Measurements from ENCODE around the gene PADI4. TPM values are rescaled to one million over a fixed set of nuclear protein-coding genes. Genes with fewer than 3 reads are reported as not detected.

The PADI4 gene
- total and polyA plus RNA-seq, 2 of the 4 experiments (the other 2 are of a cell fraction): not detected

DNA sequence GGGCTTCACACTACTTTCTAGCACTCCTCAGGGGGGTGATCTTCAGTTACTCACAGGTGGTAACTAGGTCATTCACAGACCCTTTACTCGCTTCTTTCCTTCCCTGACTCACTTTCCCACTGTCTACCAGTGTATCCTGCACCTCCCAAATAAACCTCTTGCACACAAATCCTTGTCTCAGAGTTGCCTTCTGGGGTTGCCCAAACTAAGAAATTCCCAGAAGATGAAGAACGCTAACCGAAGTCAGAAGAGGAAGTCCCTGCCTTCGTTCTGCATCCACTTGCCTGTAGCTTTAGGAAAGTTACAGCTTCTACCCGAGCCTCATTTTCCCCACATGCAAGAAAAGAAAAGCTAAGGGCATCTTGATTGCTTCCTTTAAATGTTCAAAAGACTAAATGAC, 11.9 kb upstream of the PADI4 start:
- no peak for DNase-seq
- dilution Hi-C loops (cut with HindIII; ENCODE audit: low sequenced_read_pairs, unreplicated experiment) (no loop called here), intact Hi-C loops (cut with micrococcal nuclease) (no loop called here), in situ Hi-C loops (cut with MboI; ENCODE audit: low sequenced_read_pairs) (no loop called here)
- no peak overlapping the region for H3K18ac ChIP-seq (ENCODE audit: low read depth, low read length)
- ChIA-PET CTCF (no interaction called here), POLR2A (ENCODE audit: unreplicated experiment) (no interaction called here)
- H3K4me3 ChIP-seq (ENCODE audit: insufficient read depth, low read depth, low read length): no peak overlapping the region
- H4K91ac ChIP-seq (ENCODE audit: insufficient read depth, low read depth, low read length): no peak overlapping the region
- 83% methylated on average over 1 of the region's 5 CpGs; no CpG with 5 or more reads in 1 of the 2 experiments for WGBS, 2 experiments (ENCODE audit: extremely low coverage in 2 of 2, insufficient read length in 1 of 2)
- H3K36me3 ChIP-seq (ENCODE audit: control insufficient read depth, insufficient read depth, low read length): no peaks in the 10 kb centered on the region
- H4K5ac ChIP-seq (ENCODE audit: low read depth, low read length): no peak overlapping the region
- no peak overlapping the region for H2BK15ac ChIP-seq (ENCODE audit: low read depth, low read length)
- no peaks in the 10 kb centered on the region for H3K9me1 ChIP-seq (ENCODE audit: insufficient read depth, low read length)
- H3K27ac ChIP-seq (ENCODE audit: insufficient read depth, low read length): no peak overlapping the region
- no peak overlapping the region for H2AK5ac ChIP-seq (ENCODE audit: low read depth, low read length)
- no peak overlapping the region for H3K4me2 ChIP-seq (ENCODE audit: low read depth, low read length)
- H3K27me3 ChIP-seq (ENCODE audit: control insufficient read depth, insufficient read depth, low read length): peaks cover 15% of the 10 kb centered on the region
- H3K14ac ChIP-seq (replicated peaks; ENCODE audit: low read depth, low read length): no peak overlapping the region
- H2BK20ac ChIP-seq (ENCODE audit: low read depth, low read length): no peak overlapping the region
- H3K4me1 ChIP-seq (ENCODE audit: control insufficient read depth, insufficient read depth, low read length): no peaks in the 10 kb centered on the region
- peaks cover 4% of the 10 kb centered on the region; the same call in 1 of the 2 replicates for H3K9me3 ChIP-seq (ENCODE audit: control insufficient read depth, insufficient read depth, low read length)
- no peak overlapping the region for H4K8ac ChIP-seq (ENCODE audit: low read depth in 2 of 2, low read length in 2 of 2)
- no peak overlapping the region for H2AFZ ChIP-seq (replicated peaks; ENCODE audit: low read length, poor library complexity)
- no TSS peak for BruUV-seq (replicated peaks)
- no peaks in the 10 kb centered on the region for H3K79me1 ChIP-seq (ENCODE audit: low read depth in 1 of 2, low read length in 2 of 2)
- H3K9ac ChIP-seq (ENCODE audit: low read depth, low read length): no peak overlapping the region
- H2BK5ac ChIP-seq (ENCODE audit: low read depth, low read length, poor library complexity, severe bottlenecking): no peak overlapping the region
- H3K23ac ChIP-seq (ENCODE audit: low read depth, low read length): no peak overlapping the region
- no peak overlapping the region for H3K4ac ChIP-seq (ENCODE audit: low read depth, low read length)
- no peak overlapping the region for H2AK9ac ChIP-seq (replicated peaks; ENCODE audit: low read depth, low read length, poor library complexity)
- no peak overlapping the region for H2BK120ac ChIP-seq (ENCODE audit: low read depth, low read length)
- no peak for ATAC-seq (ENCODE audit: low read depth)
- no peak overlapping the region for H3K56ac ChIP-seq (ENCODE audit: extremely low read depth, insufficient read depth, low read length)
- no peak for TF ChIP-seq CHD1 (IDR thresholded peaks at IDR 0.05; ENCODE audit: low read depth, low read length)
- TF ChIP-seq RCOR1 (IDR thresholded peaks at IDR 0.05; ENCODE audit: insufficient replicate concordance, low read length): no peak
- no peak for TF ChIP-seq BHLHE40 (IDR thresholded peaks at IDR 0.05; ENCODE audit: low read depth, low read length)
- TF ChIP-seq FOS (IDR thresholded peaks at IDR 0.05; ENCODE audit: low read depth, low read length): no peak
- TF ChIP-seq, protein P1, sequence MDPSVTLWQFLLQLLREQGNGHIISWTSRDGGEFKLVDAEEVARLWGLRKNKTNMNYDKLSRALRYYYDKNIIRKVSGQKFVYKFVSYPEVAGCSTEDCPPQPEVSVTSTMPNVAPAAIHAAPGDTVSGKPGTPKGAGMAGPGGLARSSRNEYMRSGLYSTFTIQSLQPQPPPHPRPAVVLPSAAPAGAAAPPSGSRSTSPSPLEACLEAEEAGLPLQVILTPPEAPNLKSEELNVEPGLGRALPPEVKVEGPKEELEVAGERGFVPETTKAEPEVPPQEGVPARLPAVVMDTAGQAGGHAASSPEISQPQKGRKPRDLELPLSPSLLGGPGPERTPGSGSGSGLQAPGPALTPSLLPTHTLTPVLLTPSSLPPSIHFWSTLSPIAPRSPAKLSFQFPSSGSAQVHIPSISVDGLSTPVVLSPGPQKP (IDR thresholded peaks at IDR 0.05; ENCODE audit: borderline replicate concordance, low read depth, low read length): no peak
- no peak for TF ChIP-seq RFX5 (IDR thresholded peaks at IDR 0.05; ENCODE audit: low read depth, low read length)
- TF ChIP-seq, protein P2, sequence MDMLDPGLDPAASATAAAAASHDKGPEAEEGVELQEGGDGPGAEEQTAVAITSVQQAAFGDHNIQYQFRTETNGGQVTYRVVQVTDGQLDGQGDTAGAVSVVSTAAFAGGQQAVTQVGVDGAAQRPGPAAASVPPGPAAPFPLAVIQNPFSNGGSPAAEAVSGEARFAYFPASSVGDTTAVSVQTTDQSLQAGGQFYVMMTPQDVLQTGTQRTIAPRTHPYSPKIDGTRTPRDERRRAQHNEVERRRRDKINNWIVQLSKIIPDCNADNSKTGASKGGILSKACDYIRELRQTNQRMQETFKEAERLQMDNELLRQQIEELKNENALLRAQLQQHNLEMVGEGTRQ (IDR thresholded peaks at IDR 0.05; ENCODE audit: low read depth, low read length): no peak
- TF ChIP-seq MAZ (IDR thresholded peaks at IDR 0.05; ENCODE audit: borderline replicate concordance, low read depth, low read length): no peak
- no peaks in the 10 kb centered on the region for H4K20me1 ChIP-seq (ENCODE audit: insufficient read depth, low read length)

All from IMR-90 (cell line).